OCI-LY7 (cell line): ENCODE measurements around the gene DDX20.

Experiments used
- CTCF ChIP-seq: fragments of 200-600 bp; sonication (generic); conservative IDR thresholded peaks from 2 replicates; pipeline ENCODE4 v1.5.1; 2014; ENCODE audit warnings: mild to moderate bottlenecking, antibody characterized with exemption, low read length, moderate library complexity, mixed read lengths
- EZH2phosphoT487 ChIP-seq: fragments of 200-600 bp; sonication (generic); IDR thresholded peaks from 2 replicates; pipeline ENCODE4 v1.6.1; 2018; ENCODE audit warnings: low read depth, borderline replicate concordance, mild to moderate bottlenecking, mixed run types, antibody characterized with exemption, low read length, moderate library complexity, mixed read lengths

DNA sequence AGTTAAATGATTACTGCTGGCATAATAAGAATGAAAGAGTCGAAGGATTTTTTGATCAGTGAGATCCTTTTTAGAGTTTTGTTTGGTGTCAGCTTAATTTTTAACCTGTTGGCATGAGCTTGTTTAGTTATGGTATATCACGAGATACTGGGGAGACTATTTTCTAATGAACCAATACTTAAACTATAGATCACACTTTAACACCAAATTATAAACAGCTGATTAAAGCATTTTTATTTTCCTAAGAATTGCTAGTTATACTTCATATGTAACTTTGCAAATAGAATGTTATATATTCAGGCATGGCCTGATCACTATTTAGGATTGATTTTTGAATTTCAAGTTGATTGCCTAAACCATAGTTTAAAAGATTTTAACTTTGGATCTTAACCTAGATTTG lies 6.0 kb downstream of the DDX20 start:
- TF ChIP-seq CTCF (no peak), EZH2phosphoT487 (no peak)
